ENCODE data around the gene MRPL33.
"Not testable (repeated sequence)": the region's sequence is repeated elsewhere in the genome, so short reads cannot be mapped to it uniquely, and the experiment has no call there.

Gene MRPL33

GRCh38 chr2:27742571-27742970 lies 28.9 kb upstream of the MRPL33 start:
- FAIRE-seq = no peak

DNA sequence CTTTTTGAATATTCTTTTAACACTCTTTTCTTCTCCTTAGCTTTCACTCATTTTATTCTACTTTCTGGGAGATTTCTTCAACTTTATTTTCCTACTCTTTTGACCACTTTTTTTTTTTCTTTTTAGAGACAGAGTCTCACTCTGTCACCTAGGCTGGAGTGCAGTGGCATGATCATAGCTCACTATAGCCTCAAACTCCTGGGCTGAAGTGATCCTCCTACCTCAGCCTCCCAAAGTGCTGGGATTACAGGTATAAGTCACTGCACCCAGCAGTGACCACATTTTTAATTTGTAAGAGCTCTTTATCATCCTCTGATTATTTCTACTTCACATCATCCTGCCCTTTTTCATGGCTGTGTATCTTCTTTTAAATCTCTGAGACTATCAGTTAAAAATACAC lies 26.0 kb upstream of the MRPL33 start:
- FAIRE-seq = not testable (repeated sequence)

GRCh38 chr2:27746325-27746724 lies 25.2 kb upstream of the MRPL33 start:
- FAIRE-seq = no peak

- FAIRE-seq = no peak
Observed at GRCh38 chr2:27747827-27748352, 23.6 kb upstream of the MRPL33 start.

GRCh38 chr2:27748803-27749554 lies 22.5 kb upstream of the MRPL33 start:
- not testable (repeated sequence) for FAIRE-seq

GRCh38 chr2:27751377-27751776 lies 20.1 kb upstream of the MRPL33 start:
- no peak for FAIRE-seq

- FAIRE-seq = no peak
Observed at GRCh38 chr2:27752551-27753237, 18.8 kb upstream of the MRPL33 start.

- FAIRE-seq = no peak
Observed at GRCh38 chr2:27754138-27754588, 17.4 kb upstream of the MRPL33 start.

GRCh38 chr2:27754831-27755230 lies 16.7 kb upstream of the MRPL33 start:
- FAIRE-seq = no peak

GRCh38 chr2:27756091-27756490 lies 15.4 kb upstream of the MRPL33 start:
- FAIRE-seq = no peak

GRCh38 chr2:27756544-27757498 lies 14.7 kb upstream of the MRPL33 start:
- no peak for FAIRE-seq

- FAIRE-seq = no peak
Observed at GRCh38 chr2:27762951-27763906, 8.3 kb upstream of the MRPL33 start.

GRCh38 chr2:27763907-27764267 lies 7.6 kb upstream of the MRPL33 start:
- no peak for FAIRE-seq

DNA sequence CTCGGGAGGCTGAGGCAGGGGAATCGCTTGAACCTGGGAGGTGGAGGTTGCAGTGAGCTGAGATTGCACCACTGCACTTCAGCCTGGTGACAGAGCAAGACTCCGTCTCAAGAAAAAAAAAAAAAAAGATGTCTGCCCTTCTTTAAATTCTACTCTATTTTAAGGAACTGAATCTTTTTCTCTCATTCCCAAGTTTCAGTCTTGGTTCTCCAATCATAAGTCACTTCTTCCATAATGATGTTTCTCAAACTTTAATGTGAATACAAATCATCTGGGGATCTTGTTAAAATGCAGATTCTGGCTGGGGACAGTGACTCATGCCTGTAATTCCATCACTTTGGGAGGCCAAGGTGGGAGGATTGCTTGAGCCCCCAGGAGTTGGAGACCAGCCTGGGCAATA lies 7.0 kb upstream of the MRPL33 start:
- FAIRE-seq = not testable (repeated sequence)

DNA sequence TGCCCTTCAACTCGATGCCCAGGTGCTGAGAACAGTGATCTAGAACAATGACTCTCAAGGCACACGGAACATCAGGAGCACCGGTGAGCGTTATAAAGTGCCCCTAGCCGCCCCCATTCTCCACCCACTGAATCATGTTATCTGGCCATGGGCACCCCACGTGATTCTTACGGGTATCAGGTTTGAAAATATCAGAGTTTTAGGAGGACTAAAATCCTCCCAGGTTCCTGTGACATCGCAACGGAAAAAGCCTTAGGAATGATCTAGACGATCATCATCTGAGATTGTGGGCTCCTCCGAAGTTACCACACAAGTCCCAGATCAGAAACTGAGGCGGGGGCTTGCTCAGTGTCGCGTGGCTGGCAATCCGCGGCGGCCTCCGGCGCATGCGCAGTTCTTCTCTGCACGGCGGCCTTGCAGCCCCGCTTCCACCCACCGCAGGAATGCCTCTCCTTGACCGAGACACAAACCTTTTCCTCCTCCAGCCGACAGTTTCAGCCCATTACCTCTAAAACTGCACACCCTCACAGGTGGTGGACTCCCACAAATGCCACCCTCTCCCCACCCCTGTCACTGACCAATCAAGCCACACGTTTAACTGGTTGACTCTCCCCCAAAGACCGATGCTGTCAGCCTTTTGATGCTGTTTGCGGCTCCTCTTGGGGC lies 5.8 kb upstream of the MRPL33 start:
- no peak for FAIRE-seq

DNA sequence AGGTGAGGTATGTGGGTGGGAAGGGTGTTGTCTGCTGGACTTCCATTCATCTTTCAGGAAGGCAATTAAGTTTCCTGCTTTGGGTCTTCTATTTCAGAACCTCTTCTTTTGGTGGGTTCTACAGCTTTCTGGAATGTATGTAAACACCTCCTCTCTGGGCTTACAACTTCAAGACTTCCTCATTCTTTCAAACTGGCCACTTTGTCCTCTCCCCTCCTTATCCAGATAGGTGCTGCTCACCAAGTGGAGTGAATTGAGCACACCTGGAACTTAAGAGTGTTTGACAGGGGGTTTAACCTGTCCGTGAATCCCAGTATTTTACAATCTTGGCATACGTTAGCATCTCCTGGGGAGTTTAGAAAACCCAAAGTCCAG lies 5.2 kb upstream of the MRPL33 start:
- FAIRE-seq = no peak

DNA sequence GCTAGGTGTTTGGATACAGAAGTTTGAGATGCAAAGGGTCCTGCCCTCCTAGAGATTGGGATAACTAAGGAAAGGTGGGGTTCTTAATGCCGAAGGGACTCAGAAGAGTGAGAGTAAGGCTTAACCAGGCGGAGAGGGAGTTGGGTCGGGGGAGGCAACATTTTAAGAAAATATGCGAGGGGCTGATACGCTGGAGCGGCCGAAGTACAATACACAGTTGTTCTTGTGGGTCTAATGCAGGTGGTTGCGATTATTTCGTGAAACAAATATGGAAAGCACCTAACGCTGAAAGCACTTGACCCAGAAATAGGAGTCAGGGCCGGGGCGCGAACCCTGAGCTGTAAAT lies 344 bp upstream of the MRPL33 start:
- FAIRE-seq = no peak

DNA sequence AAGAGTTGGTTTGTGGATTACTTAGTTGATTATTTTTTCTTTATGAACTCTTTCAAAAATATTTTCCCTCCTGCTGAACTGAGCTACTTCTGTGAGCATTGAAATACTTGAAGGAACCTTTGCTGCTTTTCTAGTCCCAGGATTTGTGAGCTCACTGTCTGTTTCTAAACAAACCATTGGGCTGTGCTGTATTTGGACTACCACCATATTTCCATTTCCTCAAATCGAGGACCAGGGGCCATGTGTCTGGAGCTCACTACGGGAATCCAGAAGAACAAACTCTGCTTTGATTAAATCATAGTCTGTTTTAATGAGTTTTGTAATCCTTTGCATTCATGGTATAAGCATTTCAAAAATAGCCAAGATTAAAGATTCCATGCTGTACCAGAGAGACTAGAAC lies 1.3 kb downstream of the MRPL33 start:
- no peak for FAIRE-seq

DNA sequence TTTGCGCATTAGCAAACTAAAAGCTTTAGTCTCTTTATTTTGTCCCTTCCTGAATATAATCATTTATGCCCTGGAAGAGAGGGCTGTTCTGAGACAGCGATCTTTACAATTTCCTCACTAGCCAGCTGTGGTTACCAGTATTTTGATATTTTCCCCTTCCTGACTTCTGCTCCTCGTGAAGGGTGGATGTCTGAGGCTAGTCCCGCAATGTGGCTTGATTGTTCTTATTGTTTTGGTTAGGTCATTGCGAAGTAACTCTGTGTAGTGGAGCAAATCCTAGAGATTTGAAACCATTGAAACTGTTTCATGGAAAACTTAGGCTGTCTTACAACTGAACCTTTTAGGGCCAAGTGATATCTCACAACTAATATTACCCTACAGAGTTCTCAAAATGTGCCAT lies 2.4 kb downstream of the MRPL33 start:
- no peak for FAIRE-seq

DNA sequence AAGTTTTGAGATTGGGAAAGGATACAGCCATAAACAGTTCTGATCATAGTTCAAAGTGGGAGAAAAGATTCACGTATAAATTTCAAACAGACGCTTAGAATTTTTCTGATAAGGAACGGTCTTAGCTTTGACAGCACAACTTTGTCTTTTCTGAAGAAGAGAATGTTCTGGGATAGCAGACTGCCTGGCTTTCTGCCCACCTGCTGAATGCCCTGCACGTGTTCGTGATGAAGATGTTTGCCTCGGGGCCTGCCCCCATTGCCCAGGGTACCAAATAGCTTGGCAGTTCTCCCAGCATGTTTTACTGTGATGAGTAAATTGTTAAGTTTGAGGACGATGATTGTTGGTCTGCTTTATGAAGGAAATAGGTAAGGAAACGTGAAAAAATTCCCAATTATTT lies 4.6 kb downstream of the MRPL33 start:
- no peak for FAIRE-seq

DNA sequence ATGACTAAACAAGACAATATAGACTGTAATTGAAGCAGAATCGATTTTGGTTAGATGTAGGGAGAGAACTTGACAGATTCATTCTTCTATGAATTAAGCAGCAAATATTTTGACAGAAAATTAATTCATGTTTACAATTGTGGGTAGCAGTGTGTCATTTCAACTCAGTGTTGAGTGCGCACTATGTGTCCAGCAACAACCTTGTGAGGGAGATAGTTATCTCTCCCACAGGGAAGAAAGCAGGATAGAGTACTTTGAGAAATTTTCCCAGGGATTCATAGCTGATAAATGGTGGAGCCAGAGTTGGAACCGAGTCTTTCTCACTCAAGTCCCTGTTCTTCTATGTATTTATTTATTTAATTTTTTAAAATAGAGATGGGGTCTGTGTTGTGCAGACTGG lies 5.2 kb downstream of the MRPL33 start:
- FAIRE-seq = no peak

All from colon (tissue), 2 donors.